ENCODE measurements around the gene C16orf74. TPM values are rescaled to one million over a fixed set of nuclear protein-coding genes. Genes with fewer than 3 reads are reported as not detected.

The C16orf74 gene
- total and polyA plus RNA-seq, 2 experiments from 2014 or later, result 5.3 to 7.8 TPM

DNA sequence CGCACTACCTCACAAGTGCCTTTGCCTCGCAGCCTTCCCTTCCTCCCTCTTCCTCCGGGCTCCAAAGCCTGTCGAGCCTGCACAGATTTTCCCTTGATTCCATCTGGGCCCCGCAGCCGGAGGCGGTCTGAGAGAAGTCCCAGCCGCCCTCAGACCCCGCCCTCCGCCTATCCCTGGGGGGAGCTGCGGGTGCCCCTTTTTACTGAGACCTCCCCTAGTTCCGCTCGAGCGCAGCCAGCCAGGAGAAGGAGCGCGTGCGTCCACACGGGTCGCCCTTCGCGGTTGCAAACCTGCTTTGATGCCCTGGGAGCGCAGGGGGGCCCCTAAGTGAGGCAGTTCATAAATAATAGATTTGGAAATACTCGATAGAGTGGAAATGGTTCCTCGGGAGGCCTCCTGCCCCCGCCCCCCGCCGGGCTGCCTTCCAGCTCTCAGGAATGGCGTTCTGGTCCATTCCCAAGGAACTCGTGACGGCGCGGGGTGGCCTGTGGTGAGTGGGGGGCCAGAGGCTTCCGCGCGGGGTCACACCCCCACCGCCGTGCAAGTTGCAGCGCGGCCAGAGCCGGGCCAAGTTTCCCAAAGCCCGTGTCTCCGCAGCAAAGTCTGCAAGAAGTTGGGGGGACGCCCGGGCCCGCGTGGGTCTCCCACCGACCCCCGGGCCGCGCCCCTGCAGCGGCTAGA is 610 bp downstream of the C16orf74 start:
- H3K9me3 ChIP-seq (ENCODE audit: low read depth), result no peaks in the 10 kb centered on the region
- no peaks in the 10 kb centered on the region for H3K36me3 ChIP-seq (replicated peaks; ENCODE audit: insufficient read depth, low read depth)
- DNase-seq (ENCODE audit: low spot score), result peak; percentile 60
- no peaks in the 10 kb centered on the region for H3K9me2 ChIP-seq (replicated peaks; ENCODE audit: insufficient read depth)
- H3K27me3 ChIP-seq, result peaks cover 18% of the 10 kb centered on the region
- no peaks in the 10 kb centered on the region for H3K79me2 ChIP-seq
- H2AFZ ChIP-seq, result peak overlapping the region; percentile 69
- peaks cover 16% of the 10 kb centered on the region for H3K4me1 ChIP-seq (ENCODE audit: insufficient read depth)
- WGBS (ENCODE audit: low lambda C conversion rate, missing lambda C conversion rate), result 2% methylated on average over 51 of the region's 51 CpGs
- no peak for TF ChIP-seq EZH2phosphoT487 (IDR thresholded peaks at IDR 0.05; ENCODE audit: low read depth, severe bottlenecking, unreplicated experiment)
- TF ChIP-seq EZH2 (IDR thresholded peaks at IDR 0.05; ENCODE audit: borderline replicate concordance), result no peak
- no peak for TF ChIP-seq CTCF (IDR thresholded peaks at IDR 0.05; ENCODE audit: poor library complexity)
- H3K4me2 ChIP-seq, result peak overlapping the region; percentile 99
- no peak overlapping the region for H3K27ac ChIP-seq
- H4K20me1 ChIP-seq (ENCODE audit: insufficient read depth, poor library complexity, severe bottlenecking), result no peaks in the 10 kb centered on the region
- peak overlapping the region; percentile 50 for H3K4me3 ChIP-seq

DNA sequence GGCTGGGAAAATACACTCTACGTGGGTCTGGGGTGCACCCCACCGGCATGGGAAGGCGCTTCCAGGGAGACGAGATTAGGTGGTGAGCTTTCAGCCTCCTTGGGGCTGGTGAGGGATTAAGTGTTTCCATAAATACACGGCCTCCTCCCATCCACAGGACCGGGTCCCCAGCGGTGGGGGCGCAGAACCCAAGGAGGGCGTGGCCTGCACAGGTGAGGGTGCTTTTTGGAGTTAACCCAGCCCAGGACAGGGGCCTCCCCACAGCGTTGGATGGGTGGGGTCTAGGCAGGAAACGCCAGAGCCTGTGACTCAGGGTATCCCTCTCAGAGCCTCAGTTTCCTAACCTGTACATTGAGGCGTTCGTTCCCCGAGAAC is 1.1 kb downstream of the C16orf74 start:
- no peak overlapping the region for H3K27ac ChIP-seq
- no peak overlapping the region for H2AFZ ChIP-seq
- no peaks in the 10 kb centered on the region for H4K20me1 ChIP-seq (ENCODE audit: insufficient read depth, poor library complexity, severe bottlenecking)
- peaks cover 16% of the 10 kb centered on the region for H3K4me1 ChIP-seq (ENCODE audit: insufficient read depth)
- DNase-seq (ENCODE audit: low spot score), result no peak
- H3K36me3 ChIP-seq (replicated peaks; ENCODE audit: insufficient read depth, low read depth), result no peaks in the 10 kb centered on the region
- peaks cover 18% of the 10 kb centered on the region for H3K27me3 ChIP-seq
- peak overlapping the region; percentile 99 for H3K4me2 ChIP-seq
- no peaks in the 10 kb centered on the region for H3K9me3 ChIP-seq (ENCODE audit: low read depth)
- WGBS (ENCODE audit: low lambda C conversion rate, missing lambda C conversion rate), result 26% methylated on average over 14 of the region's 14 CpGs
- no peaks in the 10 kb centered on the region for H3K9me2 ChIP-seq (replicated peaks; ENCODE audit: insufficient read depth)
- H3K4me3 ChIP-seq, result no peak overlapping the region
- no peak for TF ChIP-seq CTCF (IDR thresholded peaks at IDR 0.05; ENCODE audit: poor library complexity)
- no peak for TF ChIP-seq EZH2 (IDR thresholded peaks at IDR 0.05; ENCODE audit: borderline replicate concordance)
- no peaks in the 10 kb centered on the region for H3K79me2 ChIP-seq

DNA sequence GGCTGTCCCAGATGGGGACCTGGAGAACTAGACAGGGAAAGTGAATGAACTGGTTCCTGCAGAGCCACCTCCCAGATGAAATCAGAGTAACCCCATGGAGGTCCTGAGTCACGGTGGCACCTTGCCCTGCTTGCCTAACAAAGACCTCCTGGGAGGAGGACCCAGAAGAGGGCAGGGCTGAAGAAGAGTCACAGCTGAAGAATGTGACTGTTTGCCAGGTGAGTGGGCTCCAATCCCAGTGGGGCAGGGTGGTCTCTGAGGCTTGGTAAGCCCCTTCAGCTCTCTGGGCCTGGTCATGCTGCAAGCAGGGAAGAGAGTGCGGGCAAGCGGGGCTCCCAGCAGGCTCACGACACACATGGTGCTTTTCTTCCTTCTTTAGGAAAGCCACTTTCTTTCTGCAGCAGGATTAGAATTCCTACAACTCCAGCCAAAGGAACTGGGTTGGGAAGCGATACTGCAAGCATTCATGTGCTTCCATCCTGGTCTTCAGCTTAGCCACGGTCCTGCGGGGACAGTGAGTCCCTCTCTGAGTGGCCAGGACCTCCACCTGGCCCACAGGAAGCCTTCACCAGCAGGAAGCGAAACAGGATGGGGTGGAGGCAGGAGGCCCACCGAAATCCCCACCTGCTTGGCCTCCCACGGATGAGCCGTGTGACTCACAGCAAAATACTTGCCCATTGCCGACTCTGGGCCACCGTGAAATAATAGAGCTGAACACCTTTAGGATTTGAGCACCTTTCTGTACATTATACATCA is 4.3 kb downstream of the C16orf74 start:
- H3K4me1 ChIP-seq (ENCODE audit: insufficient read depth), result peaks cover 16% of the 10 kb centered on the region
- H3K9me2 ChIP-seq (replicated peaks; ENCODE audit: insufficient read depth), result no peaks in the 10 kb centered on the region
- TF ChIP-seq EZH2 (IDR thresholded peaks at IDR 0.05; ENCODE audit: borderline replicate concordance) (no peak), EZH2phosphoT487 (IDR thresholded peaks at IDR 0.05; ENCODE audit: low read depth, severe bottlenecking, unreplicated experiment) (no peak), CTCF (IDR thresholded peaks at IDR 0.05; ENCODE audit: poor library complexity) (no peak)
- no peaks in the 10 kb centered on the region for H3K79me2 ChIP-seq
- H3K4me2 ChIP-seq, result no peak overlapping the region
- no peak overlapping the region for H2AFZ ChIP-seq
- no peaks in the 10 kb centered on the region for H3K36me3 ChIP-seq (replicated peaks; ENCODE audit: insufficient read depth, low read depth)
- WGBS (ENCODE audit: low lambda C conversion rate, missing lambda C conversion rate), result 79% methylated on average over 13 of the region's 13 CpGs
- no peak for DNase-seq (ENCODE audit: low spot score)
- H3K9me3 ChIP-seq (ENCODE audit: low read depth), result no peaks in the 10 kb centered on the region
- peaks cover 8% of the 10 kb centered on the region for H3K27me3 ChIP-seq
- no peak overlapping the region for H3K4me3 ChIP-seq
- H3K27ac ChIP-seq, result no peak overlapping the region
- H4K20me1 ChIP-seq (ENCODE audit: insufficient read depth, poor library complexity, severe bottlenecking), result no peaks in the 10 kb centered on the region
